Neural cell (in vitro differentiated cells): ENCODE data around the gene RALGDS.

Source experiments
- EZH2 ChIP-seq: fragments of 200-600, 300-800 bp; shearing (Covaris generic), sonication (generic); IDR thresholded peaks from 2 replicates; pipeline ENCODE4 v1.6.1; 2014; ENCODE audit warnings: antibody characterized with exemption, low read length, borderline replicate concordance, mild to moderate bottlenecking; ENCODE audit not compliant: insufficient read depth, poor library complexity, severe bottlenecking
- RAD21 ChIP-seq: fragments of 450-650 bp; conservative IDR thresholded peaks from 2 replicates; pipeline ENCODE4 v1.6.1; 2014; ENCODE audit warnings: antibody characterized with exemption, mild to moderate bottlenecking, moderate library complexity
- TF ChIP-seq, protein P1 (sequence below): fragments of 450-650 bp; IDR thresholded peaks from 2 replicates; pipeline ENCODE4 v1.5.1; 2014; ENCODE audit warnings: antibody characterized with exemption, mild to moderate bottlenecking, moderate library complexity; ENCODE audit not compliant: poor library complexity, severe bottlenecking

DNA sequence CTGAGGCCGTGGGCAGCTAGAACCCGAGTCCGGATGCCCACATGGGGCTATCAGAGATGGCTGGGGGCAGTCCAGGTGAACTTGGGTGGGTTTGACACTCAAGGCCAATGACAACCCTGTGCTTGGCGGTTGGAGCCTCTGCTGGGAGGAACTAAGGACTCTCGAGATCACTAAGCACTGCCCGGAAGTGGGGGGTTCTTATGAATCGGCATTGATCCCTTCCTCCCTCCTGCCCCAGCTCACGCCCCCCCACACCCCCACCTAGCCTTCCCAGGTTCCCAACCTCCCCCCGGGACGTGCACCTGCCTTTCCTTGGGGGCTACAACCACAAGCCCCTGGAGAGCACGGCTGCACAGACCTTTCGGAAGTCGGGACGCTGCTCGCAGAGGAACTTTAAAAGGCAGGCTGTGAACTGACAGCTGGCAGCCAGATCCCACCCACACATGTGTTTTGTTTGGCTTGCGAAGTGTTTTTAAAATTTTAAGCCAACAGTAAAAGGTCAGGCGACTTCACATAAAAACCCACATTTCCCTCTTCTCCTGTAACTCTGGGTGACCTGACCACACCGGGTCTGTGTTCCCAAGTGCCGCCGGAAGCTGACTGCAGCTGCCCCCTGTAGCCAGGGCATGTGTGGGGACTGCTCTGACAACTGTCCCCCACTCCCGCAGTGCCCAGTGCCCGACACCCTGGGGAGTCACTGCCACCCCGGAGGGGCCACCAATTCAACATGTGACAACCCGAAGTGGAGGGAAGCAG is 5.1 kb upstream of the RALGDS start:
- TF ChIP-seq, protein P1, sequence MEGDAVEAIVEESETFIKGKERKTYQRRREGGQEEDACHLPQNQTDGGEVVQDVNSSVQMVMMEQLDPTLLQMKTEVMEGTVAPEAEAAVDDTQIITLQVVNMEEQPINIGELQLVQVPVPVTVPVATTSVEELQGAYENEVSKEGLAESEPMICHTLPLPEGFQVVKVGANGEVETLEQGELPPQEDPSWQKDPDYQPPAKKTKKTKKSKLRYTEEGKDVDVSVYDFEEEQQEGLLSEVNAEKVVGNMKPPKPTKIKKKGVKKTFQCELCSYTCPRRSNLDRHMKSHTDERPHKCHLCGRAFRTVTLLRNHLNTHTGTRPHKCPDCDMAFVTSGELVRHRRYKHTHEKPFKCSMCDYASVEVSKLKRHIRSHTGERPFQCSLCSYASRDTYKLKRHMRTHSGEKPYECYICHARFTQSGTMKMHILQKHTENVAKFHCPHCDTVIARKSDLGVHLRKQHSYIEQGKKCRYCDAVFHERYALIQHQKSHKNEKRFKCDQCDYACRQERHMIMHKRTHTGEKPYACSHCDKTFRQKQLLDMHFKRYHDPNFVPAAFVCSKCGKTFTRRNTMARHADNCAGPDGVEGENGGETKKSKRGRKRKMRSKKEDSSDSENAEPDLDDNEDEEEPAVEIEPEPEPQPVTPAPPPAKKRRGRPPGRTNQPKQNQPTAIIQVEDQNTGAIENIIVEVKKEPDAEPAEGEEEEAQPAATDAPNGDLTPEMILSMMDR, result no peak
- TF ChIP-seq EZH2 (no peak), RAD21 (no peak)
